ENCODE data around the gene CACNA1I.

The CACNA1I gene

GRCh38 chr22:39627865-39628562 lies 57.5 kb downstream of the CACNA1I start:
- Histone ChIP-seq H3K27ac (ENCODE audit: poor library complexity, severe bottlenecking) (no peak overlapping the region), H3K4me3 (ENCODE audit: severe bottlenecking) (no peak overlapping the region), H3K9me3 (ENCODE audit: severe bottlenecking) (no peaks in the 10 kb centered on the region), H3K4me1 (ENCODE audit: insufficient read depth, poor library complexity, severe bottlenecking) (no peaks in the 10 kb centered on the region), H3K27me3 (ENCODE audit: insufficient read depth, poor library complexity, severe bottlenecking) (no peaks in the 10 kb centered on the region), H3K36me3 (ENCODE audit: low read depth) (no peaks in the 10 kb centered on the region)
- no peak for TF ChIP-seq CTCF (IDR thresholded peaks at IDR 0.05; ENCODE audit: poor library complexity, severe bottlenecking)
- ATAC-seq (ENCODE audit: low read depth), result no peak
- DNase-seq (ENCODE audit: low spot score), result no peak

- no peak for ATAC-seq (ENCODE audit: low read depth)
Observed at GRCh38 chr22:39628563-39629080, 58.1 kb downstream of the CACNA1I start.

GRCh38 chr22:39629851-39630250 lies 59.3 kb downstream of the CACNA1I start:
- no peaks in the 10 kb centered on the region for H3K27me3 ChIP-seq (ENCODE audit: insufficient read depth, poor library complexity, severe bottlenecking)
- no peaks in the 10 kb centered on the region for H3K9me3 ChIP-seq (ENCODE audit: severe bottlenecking)
- no peaks in the 10 kb centered on the region for H3K36me3 ChIP-seq (ENCODE audit: low read depth)
- peaks cover 6% of the 10 kb centered on the region for H3K4me1 ChIP-seq (ENCODE audit: insufficient read depth, poor library complexity, severe bottlenecking)
- ATAC-seq (ENCODE audit: low read depth) (no peak), DNase-seq (ENCODE audit: low spot score) (no peak)
- no peak overlapping the region for H3K4me3 ChIP-seq (ENCODE audit: severe bottlenecking)
- TF ChIP-seq CTCF (IDR thresholded peaks at IDR 0.05; ENCODE audit: poor library complexity, severe bottlenecking), result no peak
- no peak overlapping the region for H3K27ac ChIP-seq (ENCODE audit: poor library complexity, severe bottlenecking)

More at GRCh38 chr22:39628563-39629080, 58.1 kb downstream of the CACNA1I start:
- no peaks in the 10 kb centered on the region for H3K9me3 ChIP-seq (ENCODE audit: severe bottlenecking)
- H3K27me3 ChIP-seq (ENCODE audit: insufficient read depth, poor library complexity, severe bottlenecking), result no peaks in the 10 kb centered on the region
- no peaks in the 10 kb centered on the region for H3K4me1 ChIP-seq (ENCODE audit: insufficient read depth, poor library complexity, severe bottlenecking)
- DNase-seq (ENCODE audit: low spot score), result no peak
- no peak overlapping the region for H3K27ac ChIP-seq (ENCODE audit: poor library complexity, severe bottlenecking)
- TF ChIP-seq CTCF (IDR thresholded peaks at IDR 0.05; ENCODE audit: poor library complexity, severe bottlenecking), result no peak
- no peaks in the 10 kb centered on the region for H3K36me3 ChIP-seq (ENCODE audit: low read depth)
- no peak overlapping the region for H3K4me3 ChIP-seq (ENCODE audit: severe bottlenecking)

- H3K27ac ChIP-seq (ENCODE audit: poor library complexity, severe bottlenecking), result no peak overlapping the region
- H3K4me1 ChIP-seq (ENCODE audit: insufficient read depth, poor library complexity, severe bottlenecking), result peaks cover 14% of the 10 kb centered on the region
- no peaks in the 10 kb centered on the region for H3K36me3 ChIP-seq (ENCODE audit: low read depth)
- TF ChIP-seq CTCF (IDR thresholded peaks at IDR 0.05; ENCODE audit: poor library complexity, severe bottlenecking), result no peak
- no peak for DNase-seq (ENCODE audit: low spot score)
- no peak for ATAC-seq (ENCODE audit: low read depth)
- no peak overlapping the region for H3K4me3 ChIP-seq (ENCODE audit: severe bottlenecking)
- no peaks in the 10 kb centered on the region for H3K9me3 ChIP-seq (ENCODE audit: severe bottlenecking)
- H3K27me3 ChIP-seq (ENCODE audit: insufficient read depth, poor library complexity, severe bottlenecking), result no peaks in the 10 kb centered on the region
Observed at GRCh38 chr22:39630721-39631120, 60.2 kb downstream of the CACNA1I start.

All from RWPE2 (cell line).